Hippocampal formation (tissue), 2 donors: ENCODE data around the gene SMIM9.

Source experiments
- DNase-seq, 2 donors: peaks; one replicate each; lab custom pipeline; 2025; lab: John Stamatoyannopoulos, UW

Gene SMIM9

DNA sequence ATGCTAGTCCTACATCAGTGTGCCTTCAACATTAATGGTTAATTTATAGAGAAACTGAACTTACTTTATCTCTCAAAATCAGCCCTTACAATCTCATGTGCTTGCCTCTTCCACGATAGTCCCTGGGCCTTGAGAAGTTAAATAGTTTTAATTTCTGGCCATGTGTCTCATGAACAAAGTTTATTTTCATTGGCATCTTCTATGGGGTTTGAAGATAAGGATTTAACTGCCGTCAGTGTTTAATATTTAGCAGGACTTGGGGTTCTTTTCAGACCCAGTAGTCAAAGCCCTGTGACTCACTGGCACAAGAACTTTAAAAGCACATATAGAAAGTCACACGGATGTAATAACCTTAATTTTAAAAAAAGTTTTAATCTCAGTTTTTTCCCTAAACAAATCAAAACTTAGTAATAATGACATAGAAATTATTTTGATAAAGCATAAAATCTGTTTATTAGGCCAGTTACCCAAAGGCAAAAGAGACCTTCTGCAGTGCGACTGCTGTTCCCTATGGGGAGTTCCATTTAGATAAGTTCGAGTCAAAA lies 19.1 kb downstream of the SMIM9 start:
- DNase-seq, result no peak

DNA sequence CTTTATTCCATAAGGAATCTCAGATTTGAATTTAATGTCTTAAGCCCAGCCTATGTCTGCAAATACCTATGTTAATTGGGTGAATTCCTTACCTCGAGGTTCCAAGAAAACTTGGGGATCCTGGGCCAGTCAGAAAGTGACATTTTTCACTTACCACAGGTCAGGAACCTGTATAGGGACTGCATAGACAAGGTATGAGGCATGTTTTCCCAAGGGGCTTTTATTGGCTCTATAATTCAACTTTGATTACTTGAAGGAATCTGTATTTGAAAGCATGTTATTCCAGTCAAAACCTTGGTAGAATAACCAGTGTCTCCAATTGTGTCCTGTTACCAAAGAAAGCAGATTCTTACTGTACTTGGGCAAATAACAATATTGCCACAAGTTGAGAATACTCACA lies 20.7 kb downstream of the SMIM9 start:
- DNase-seq, result no peak

DNA sequence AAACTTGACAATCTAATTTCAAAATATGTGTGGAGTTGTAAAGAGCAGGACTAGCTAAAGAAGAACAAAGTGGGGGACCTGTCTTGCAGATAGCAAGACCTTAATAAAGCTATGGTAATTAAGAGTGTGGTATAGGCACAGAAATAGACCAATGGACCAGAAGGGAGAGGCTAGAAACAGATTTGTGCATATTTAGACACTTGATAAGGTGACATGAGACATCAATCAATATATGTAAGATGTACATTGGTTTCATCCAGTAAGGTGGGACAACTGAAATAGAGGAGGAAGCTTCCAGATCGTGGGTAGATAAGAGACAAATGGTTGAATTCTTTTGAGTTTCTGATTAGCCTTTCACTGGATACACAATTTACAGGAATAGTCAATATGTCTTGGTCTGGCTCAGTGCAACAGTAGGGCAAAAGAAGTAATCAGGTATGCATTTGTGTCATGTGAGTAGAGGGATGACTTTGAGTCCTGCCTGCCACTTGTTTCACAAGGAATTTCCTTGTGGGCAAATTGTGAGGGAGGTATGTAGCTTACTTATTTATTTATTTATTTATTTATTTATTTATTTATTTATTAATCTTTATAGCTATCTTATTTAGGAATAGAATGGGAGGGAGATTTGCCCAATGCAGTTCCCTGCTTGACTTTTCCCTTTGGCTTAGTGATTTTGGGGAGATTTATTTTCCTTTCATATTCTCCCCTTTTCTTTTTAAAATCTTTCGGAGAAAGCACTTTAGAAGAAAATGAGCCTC lies 21.9 kb downstream of the SMIM9 start:
- DNase-seq, result no peak

DNA sequence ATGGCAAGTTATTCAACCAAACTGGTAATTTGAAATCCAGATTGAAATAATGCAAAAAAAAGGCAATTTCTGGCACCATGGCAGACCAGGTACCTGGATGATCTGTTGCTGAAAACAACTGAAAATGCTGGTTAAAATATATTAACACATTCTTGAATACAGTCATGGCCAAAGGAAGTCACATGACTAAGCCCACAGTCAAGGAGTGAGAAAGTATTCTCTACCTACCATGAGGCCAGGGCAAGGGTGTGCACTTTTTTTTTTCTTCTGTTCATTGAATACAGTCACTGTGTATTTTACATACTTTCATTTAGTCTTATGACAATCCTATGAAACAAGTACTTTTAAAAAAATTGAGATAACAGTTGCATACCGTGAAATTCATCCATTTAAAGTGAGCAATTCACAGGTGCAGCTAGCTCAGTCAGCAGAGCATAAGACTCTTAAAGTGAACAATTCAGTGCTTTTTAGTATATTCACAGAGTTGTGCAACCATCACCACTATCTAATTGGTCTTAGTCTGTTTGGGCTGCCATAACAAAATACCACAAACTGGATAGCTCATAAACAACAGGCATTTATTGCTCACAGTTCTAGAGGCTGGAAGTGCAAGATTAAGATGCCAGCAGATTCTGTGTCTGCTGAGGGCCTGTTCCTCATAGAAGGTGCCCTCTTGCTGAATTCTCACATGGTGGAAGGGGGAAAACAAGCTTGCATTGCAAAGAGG lies 24.4 kb downstream of the SMIM9 start:
- no peak for DNase-seq

DNA sequence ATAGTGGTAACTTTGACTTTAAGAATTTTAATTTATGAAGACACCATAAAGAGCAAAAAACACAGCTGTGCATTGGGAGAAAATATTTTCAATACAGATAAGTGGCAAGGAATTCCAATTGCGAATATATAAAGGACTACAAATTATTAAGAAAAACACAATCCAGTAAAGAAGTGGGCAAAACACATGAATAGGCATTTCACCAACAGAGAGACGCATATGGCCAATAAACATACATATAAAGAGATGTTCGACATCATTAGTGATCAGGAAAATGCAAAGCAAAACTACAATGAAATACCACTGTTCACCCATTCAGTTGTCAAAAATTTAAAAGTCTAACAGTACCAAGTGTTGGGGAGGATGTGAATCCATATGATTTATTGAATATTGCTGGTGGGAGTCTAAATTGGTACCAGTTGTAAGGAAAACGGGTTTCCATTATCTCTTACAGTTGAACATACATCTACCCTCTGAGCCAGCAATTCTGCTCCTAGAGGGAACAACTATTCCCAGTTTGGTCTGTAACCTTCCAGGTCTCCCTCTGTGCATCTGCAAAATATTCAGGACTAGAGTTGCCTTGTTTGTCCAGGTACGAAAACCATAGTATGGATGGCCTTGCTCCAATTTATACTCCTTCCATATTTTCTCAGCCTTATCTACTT lies 27.5 kb downstream of the SMIM9 start:
- no peak for DNase-seq

DNA sequence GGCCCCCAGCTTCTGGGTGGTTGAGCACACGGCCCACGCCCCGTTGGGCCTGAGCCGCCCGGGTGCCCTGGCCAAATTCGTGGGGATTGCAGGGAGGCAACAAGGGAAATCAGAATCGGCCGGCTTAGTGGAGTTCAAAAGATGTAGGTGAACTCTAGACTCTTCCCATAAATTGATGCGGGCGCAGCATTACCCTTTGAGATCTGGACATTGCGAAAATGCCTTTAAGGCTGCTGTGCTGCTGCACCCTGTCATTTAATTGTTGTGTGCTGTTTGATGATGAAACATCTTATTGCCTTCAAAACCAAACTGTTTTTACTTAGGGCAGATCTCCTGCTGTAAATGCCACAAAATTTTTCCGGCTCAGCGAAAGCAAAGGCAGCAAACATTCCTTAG lies 28.8 kb downstream of the SMIM9 start:
- no peak for DNase-seq

DNA sequence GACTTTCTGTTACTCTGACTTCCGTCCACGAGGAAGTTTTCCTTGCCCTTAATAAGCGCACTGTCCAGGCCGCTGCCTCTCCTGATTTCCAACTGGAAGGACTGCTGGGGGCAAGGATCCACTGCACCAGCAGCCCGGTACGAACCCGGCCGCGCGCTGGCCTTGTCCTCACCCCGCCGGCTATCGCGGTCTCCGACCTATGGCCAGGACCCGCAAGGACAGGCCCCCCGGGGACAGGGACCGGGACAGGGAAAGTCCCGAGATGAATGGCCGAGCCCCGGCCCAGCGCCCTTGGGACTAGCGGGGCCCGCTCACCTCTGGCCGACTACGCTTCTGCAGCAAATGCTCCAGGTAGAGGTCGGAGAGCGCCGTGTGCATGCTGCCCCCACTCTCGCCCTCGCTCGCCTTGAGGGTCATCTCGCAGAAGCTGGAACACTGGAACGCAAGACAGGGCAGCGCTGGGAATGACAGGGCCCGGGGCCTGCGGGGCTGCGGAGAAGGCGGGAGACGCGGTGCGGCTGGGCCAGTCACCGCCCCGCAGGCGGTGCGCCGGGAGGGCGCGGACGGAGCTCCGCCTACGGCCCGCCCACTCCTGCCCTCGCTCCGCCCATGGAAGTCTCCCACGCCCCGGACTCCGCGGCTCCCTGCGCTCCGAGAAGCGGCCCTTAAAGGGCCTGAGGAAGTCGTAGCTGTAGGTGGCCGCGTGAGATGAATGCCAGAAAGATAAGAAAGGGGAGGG lies 29.3 kb downstream of the SMIM9 start, which contains the start of gene MPP1:
Gene MPP1, minus strand, starts transcription at position 529 of the 739 bp plus-strand sequence. Its CDS starts 112 bp downstream, at position 417.
- peak; percentile 57 to 58 for DNase-seq

DNA sequence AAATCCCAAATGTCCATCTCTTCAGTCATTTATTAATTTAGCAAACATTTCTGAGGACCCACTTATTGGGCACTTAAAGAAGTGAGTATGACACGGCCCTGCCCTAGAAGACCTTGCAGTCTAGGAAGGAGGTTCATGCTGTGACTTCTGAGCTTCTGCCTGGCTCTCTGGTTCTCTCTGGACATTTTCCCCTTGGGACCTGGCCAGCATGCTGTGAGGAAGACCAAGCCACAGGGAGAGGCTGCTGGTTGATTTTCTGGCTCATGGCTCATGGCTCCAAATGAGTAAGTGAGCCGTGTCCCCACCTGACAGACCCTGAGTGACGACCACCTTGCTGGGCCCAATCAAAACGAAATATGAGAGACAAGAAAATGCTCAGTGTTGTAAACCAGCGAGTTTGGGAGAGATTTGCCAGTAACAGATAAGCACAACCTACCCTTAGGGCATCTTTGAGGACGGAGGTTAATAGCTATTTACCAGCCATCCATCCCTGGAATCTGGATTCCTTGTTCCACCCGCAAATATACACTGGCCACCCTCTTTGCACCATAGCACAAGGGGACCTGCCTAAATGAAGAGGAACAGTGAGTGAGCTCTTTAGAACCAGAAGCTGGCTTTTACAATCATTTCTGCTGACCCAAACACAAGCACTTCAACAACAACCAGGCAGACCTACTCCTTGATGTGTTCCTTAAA lies 30.1 kb downstream of the SMIM9 start:
- no peak for DNase-seq

DNA sequence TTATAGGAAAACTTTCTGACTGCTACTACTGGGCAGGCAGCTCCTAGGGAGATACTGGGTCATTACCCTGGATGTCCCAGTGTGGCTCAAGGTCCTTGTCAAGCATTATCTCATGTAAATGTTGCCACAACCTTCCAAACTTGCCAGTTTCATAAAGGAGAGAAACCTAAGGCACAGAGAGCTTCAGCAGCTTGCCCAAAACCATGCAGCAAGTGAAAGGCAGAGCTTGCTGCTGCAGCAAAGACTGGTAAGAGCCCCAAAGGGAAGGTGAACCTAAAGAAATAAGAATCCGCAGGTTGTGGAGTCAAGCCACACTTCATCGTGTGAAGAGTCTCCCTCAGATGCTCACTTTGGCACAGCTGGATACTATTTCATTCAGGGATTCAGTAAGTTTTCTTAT lies 31.5 kb downstream of the SMIM9 start:
- DNase-seq, result no peak

DNA sequence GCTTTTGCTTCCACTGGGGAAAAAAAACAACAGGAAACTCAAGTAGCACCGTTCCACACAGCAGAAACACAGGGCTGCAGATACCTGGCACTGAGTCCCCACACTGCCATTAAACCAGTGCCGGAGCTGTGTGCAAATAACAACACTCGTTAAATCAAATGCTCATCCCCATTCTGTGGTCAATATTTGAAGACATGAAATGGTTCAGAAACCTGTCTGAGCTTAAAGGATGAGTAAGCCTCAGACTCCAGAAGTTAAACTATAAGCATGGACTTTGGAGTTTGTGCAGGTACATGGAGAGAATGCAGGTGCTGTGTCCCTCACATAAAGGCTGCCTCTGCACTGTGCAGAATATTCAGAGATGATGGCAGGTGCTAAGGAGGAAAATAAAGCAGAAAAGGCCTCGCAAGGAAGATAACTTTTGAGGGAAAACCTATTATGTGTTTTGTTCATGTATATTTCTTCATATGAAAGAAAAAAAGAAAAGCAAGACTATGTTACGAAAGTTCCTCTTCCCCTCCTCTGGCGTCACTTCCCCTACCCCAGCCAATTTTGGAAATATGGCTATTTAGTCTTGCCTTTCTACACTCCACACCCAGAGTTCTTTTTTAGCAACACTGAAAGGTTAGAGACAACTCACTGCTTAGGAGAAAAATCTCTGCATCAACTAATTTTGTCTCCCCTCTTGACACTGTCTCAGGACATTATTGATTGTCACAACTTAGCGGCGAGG lies 33.8 kb downstream of the SMIM9 start:
- DNase-seq, result no peak

DNA sequence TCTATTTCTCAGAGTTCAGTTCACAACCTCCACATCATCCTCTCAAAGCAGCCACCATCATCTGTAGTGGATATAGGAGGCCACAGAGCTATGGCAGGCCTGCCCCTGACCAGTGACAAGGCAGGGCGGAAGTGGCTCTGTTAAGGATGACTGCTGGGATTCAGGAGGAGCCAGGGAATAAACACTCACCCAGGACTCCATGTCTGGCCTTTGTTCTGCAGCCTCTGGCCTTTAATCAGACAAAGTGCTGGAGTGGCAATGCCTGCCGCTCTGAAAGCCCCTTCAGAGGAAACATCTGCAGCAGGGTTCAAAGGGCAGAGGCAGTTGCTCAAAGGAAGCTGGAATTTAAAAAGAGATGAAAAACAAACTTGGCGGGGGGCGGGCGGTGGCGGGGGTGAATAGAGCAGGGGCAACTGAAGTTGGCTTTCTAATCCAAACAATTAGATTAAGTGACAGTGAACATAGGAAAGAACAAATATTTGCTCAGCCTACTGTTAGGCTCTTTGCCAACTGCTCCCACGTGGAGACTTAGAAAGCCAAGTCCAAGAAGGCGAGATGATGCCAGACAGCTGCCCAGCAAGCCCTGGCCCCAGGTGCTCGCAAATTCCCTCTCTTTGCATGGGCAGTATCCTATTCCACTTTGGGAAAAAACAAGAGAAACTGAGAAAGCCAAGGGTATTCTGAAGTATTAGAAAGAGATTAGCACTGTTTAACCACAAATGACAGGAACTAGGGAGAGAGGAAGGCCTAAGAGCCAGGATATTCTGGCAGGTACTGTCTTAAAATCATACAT lies 34.7 kb downstream of the SMIM9 start:
- DNase-seq, result no peak

DNA sequence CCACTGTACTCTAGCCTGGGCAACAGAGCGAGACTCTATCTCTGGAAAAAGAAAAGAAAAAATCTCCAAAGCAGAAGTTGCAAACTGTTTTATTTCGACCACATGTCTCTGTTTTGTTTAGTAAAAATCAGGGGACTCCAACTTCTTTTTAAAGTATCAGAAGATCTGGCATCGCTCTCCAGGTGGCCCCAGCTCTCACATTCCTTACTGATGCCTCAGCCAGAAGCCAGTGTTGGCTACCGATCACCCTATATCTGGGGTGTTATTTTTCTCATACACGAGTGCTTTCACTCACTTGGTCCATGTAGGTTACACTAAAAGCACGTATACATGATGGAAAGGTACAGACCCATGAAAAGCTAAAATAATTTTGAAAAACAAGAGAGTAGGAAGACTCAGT lies 37.5 kb downstream of the SMIM9 start:
- no peak for DNase-seq

DNA sequence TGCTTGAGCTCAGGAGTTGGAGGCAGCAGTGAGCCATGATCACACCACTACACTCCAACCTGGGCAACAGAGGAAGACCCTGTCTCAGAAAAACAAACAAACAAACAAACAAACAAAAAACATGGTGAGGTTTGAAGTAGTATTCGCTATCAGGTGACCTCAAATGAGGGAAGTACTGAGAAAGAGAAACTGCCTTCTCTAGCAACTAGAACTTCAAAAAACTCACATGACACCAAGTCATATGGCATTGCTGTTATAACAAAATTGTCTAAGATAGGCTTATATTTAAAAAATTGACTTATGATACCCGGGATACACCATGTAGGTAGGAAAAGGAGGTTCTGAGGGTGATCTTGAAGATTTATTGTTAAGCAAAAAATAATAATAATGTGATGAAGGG lies 39.4 kb downstream of the SMIM9 start:
- no peak for DNase-seq

DNA sequence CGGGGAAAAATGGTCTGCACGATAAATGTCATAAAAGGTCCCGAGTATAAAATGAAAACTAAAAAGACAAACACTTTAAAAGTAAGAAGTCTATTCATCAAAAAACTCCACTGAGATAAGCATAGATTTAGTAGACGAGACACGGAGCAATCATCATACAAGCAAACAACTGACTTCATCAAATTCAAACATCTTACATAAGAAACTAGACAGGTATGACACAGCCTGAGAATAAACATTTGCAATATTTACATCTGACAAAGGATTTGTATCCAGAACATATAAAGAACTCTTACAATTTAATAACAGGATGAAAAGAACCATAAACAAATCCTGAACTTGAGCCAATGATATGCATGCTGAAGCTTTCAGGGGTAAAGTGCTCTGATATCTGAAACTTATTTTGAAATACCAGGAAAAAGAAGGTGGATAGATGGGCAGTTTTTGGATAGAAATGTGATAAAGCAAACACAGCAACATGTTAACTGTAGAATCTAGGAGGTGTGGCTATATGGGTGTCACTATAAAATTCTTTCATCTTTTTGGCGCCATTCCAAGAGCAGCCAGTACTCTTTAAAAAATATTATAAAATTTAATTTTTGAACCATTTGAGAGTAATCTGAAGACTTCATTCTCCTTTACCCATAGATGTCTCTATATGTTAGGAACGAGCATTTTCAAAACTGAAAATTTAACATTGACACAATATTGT lies 41.2 kb downstream of the SMIM9 start:
- DNase-seq, result no peak

DNA sequence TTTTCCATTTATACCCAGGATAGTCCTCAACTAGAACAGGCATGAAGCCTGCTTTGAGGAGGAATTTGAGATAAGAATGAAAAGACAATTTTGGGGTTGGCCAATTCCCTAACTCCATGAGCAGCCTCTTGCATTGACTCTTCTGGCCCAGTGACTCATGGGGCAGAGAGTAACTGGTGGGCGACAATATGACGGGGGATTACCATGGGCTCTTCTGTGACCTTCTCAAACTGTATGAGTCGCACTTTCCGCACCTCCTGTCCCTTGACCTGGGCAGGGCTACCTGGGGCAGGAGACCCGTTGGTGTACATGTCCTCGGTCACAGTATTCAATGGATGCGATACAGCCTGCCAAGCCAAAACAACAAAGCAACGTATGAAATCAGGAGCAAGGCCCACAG lies 42.5 kb downstream of the SMIM9 start:
- DNase-seq, result no peak

DNA sequence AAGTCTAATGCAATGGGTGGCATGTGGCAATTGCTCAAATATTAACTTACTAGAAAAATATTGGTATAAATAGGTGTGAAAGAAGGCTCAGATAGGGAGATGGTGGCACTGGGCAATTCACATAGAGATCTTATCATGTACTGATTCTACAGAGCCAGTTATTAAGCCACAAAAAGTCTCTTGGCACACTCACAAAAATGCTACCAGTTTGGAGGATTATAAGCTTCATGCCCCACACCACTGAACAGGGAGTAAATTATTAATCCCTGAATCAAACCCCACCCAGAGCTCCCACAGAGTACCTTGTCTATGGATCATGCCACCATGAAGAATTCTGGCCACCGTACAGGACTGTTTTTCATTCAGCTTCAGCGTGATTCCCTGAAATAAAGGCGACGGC lies 43.0 kb downstream of the SMIM9 start:
- DNase-seq, result no peak

DNA sequence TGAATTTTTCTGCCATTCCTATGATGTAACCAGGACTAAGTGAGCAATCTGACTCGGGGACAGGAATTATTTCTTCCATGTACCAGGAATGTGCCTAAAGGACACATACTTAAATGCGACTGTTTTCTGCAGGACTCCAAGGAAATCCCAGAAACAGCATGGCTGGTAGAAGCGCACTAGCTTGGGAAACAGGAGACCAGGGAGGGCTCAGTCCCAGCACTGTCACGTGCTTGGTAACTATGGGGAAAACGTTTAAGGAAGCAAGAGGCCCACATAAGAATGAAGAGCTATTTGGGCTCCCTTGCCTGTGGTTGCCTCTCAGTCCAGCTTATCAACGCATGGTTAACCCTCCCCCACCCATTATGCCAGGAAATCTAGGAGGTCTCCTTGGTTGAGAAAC lies 48.7 kb downstream of the SMIM9 start:
- no peak for DNase-seq

DNA sequence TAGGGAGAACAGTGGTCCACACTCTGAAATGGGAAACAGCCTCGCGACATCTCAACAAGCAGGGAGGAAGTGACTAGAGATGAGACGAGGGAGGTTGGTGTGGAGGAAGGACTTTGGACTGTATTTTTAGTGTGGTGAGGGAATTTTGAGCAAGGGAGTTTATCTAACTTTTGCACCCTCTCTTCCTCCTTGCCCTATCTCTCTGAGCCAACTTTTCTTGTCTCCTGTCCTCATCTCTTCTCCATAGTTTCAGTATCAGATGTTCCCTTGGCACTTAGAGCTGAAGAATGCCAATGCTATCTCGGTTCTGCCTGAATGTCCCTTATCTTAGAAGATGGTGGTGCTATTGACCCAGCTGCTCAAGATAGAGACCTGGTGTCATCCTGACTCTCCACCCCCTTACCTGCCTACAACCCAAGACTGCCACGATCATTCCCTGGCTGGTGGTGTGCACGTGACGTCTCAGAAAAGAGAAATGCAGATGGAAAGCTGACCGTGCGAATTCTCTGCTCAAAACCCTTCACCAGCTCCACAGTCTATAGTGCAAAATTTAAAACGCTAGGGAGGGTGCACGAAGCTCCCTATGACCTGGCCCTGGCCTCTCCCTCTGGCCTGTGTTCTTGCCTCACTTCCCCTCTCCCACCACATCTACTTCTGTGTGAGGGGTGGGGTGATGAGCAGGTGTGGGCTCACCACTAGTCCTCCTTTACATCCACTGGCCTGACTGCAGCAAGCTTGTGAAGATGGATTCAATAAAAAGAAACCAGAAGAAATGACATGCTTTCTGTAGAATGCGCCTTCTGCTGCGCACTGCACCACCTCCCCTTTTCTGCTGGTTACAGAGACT lies 50.1 kb downstream of the SMIM9 start:
- no peak for DNase-seq
